ENCODE data around the gene KNDC1.

Gene KNDC1

GRCh38 chr10:133243593-133243992 is 83.6 kb downstream of the KNDC1 start:
- Histone ChIP-seq H2BK15ac (ENCODE audit: low read depth, poor library complexity, severe bottlenecking) (no peak overlapping the region), H3K4ac (ENCODE audit: low read depth in 1 of 2, low read length in 2 of 2) (no peak overlapping the region), H3K23ac (ENCODE audit: low read length in 2 of 2) (no peak overlapping the region), H3K9ac (ENCODE audit: low read length) (no peak overlapping the region), H3K9me3 (ENCODE audit: control insufficient read depth, low read length) (no peaks in the 10 kb centered on the region), H2AFZ (ENCODE audit: low read depth, low read length) (no peak overlapping the region), H4K91ac (ENCODE audit: low read length) (no peak overlapping the region), H3K18ac (ENCODE audit: low read depth in 1 of 2, low read length in 2 of 2) (no peak overlapping the region), H2AK5ac (ENCODE audit: low read length, severe bottlenecking) (no peak overlapping the region), H2BK12ac (ENCODE audit: low read length in 2 of 2) (no peak overlapping the region), H2BK120ac (ENCODE audit: low read depth, low read length) (no peak overlapping the region), H3K14ac (ENCODE audit: low read length in 2 of 2) (no peak overlapping the region), H3K79me1 (replicated peaks; ENCODE audit: low read length, poor library complexity, severe bottlenecking) (no peaks in the 10 kb centered on the region), H3K36me3 (ENCODE audit: control insufficient read depth in 1 of 2, insufficient read depth in 2 of 2, low read depth in 1 of 2, low read length in 2 of 2) (no peaks in the 10 kb centered on the region), H4K8ac (ENCODE audit: low read length) (no peak overlapping the region), H2BK5ac (ENCODE audit: low read depth, low read length, poor library complexity, severe bottlenecking) (no peak overlapping the region), H3K4me3 (ENCODE audit: insufficient read depth in 1 of 2, low read depth in 1 of 2, low read length in 2 of 2) (no peak overlapping the region), H3K27ac (ENCODE audit: low read length, poor library complexity, severe bottlenecking) (no peak overlapping the region), H3K27me3 (ENCODE audit: control insufficient read depth in 1 of 2, insufficient read depth in 1 of 2, low read length in 2 of 2) (peaks cover 36 to 81% of the 10 kb centered on the region in 2 experiments), H3K4me1 (ENCODE audit: control insufficient read depth, insufficient read depth, low read depth, low read length) (peaks cover 1% of the 10 kb centered on the region), H3K4me2 (ENCODE audit: low read length, poor library complexity, severe bottlenecking) (no peak overlapping the region)
- no peak for DNase-seq
- WGBS = 75% methylated on average over 14 of the region's 14 CpGs

- Histone ChIP-seq H2BK5ac (ENCODE audit: low read depth, low read length, poor library complexity, severe bottlenecking) (no peak overlapping the region), H4K91ac (ENCODE audit: low read length) (no peak overlapping the region), H3K27me3 (ENCODE audit: control insufficient read depth in 1 of 2, insufficient read depth in 1 of 2, low read length in 2 of 2) (peaks cover 27 to 89% of the 10 kb centered on the region in 2 experiments), H3K4me2 (ENCODE audit: low read length, poor library complexity, severe bottlenecking) (no peak overlapping the region), H3K4me3 (ENCODE audit: insufficient read depth in 1 of 2, low read depth in 1 of 2, low read length in 2 of 2) (no peak overlapping the region), H2BK12ac (ENCODE audit: low read length in 2 of 2) (no peak overlapping the region), H4K8ac (ENCODE audit: low read length) (no peak overlapping the region), H3K9me3 (ENCODE audit: control insufficient read depth, low read length) (no peaks in the 10 kb centered on the region), H3K79me1 (replicated peaks; ENCODE audit: low read length, poor library complexity, severe bottlenecking) (no peaks in the 10 kb centered on the region), H2BK120ac (ENCODE audit: low read depth, low read length) (no peak overlapping the region), H3K4me1 (ENCODE audit: control insufficient read depth, insufficient read depth, low read depth, low read length) (peaks cover 1% of the 10 kb centered on the region), H3K18ac (ENCODE audit: low read depth in 1 of 2, low read length in 2 of 2) (no peak overlapping the region), H2AFZ (ENCODE audit: low read depth, low read length) (no peak overlapping the region), H3K14ac (ENCODE audit: low read length in 2 of 2) (peak overlapping the region in 1 of 2 experiments; percentile 9), H3K27ac (ENCODE audit: low read length, poor library complexity, severe bottlenecking) (no peak overlapping the region), H3K36me3 (ENCODE audit: control insufficient read depth in 1 of 2, insufficient read depth in 2 of 2, low read depth in 1 of 2, low read length in 2 of 2) (no peaks in the 10 kb centered on the region), H3K4ac (ENCODE audit: low read depth in 1 of 2, low read length in 2 of 2) (no peak overlapping the region), H3K9ac (ENCODE audit: low read length) (no peak overlapping the region), H3K23ac (ENCODE audit: low read length in 2 of 2) (no peak overlapping the region), H2BK15ac (ENCODE audit: low read depth, poor library complexity, severe bottlenecking) (no peak overlapping the region), H2AK5ac (ENCODE audit: low read length, severe bottlenecking) (no peak overlapping the region)
- WGBS = 64% methylated on average over 31 of the region's 33 CpGs
- no peak for DNase-seq
Measured at GRCh38 chr10:133245439-133246235, 85.6 kb downstream of the KNDC1 start.

- Histone ChIP-seq H3K27ac (ENCODE audit: low read length, poor library complexity, severe bottlenecking) (no peak overlapping the region), H3K27me3 (ENCODE audit: control insufficient read depth in 1 of 2, insufficient read depth in 1 of 2, low read length in 2 of 2) (peaks cover 22 to 85% of the 10 kb centered on the region in 2 experiments), H3K18ac (ENCODE audit: low read depth in 1 of 2, low read length in 2 of 2) (no peak overlapping the region), H3K9me3 (ENCODE audit: control insufficient read depth, low read length) (no peaks in the 10 kb centered on the region), H3K9ac (ENCODE audit: low read length) (no peak overlapping the region), H3K4me3 (ENCODE audit: insufficient read depth in 1 of 2, low read depth in 1 of 2, low read length in 2 of 2) (no peak overlapping the region), H3K79me1 (replicated peaks; ENCODE audit: low read length, poor library complexity, severe bottlenecking) (no peaks in the 10 kb centered on the region), H2BK15ac (ENCODE audit: low read depth, poor library complexity, severe bottlenecking) (no peak overlapping the region), H2AK5ac (ENCODE audit: low read length, severe bottlenecking) (no peak overlapping the region), H4K8ac (ENCODE audit: low read length) (no peak overlapping the region), H3K4me1 (ENCODE audit: control insufficient read depth, insufficient read depth, low read depth, low read length) (peaks cover 1% of the 10 kb centered on the region), H3K23ac (ENCODE audit: low read length in 2 of 2) (no peak overlapping the region), H4K91ac (ENCODE audit: low read length) (no peak overlapping the region), H3K4me2 (ENCODE audit: low read length, poor library complexity, severe bottlenecking) (no peak overlapping the region), H3K36me3 (ENCODE audit: control insufficient read depth in 1 of 2, insufficient read depth in 2 of 2, low read depth in 1 of 2, low read length in 2 of 2) (no peaks in the 10 kb centered on the region), H2BK5ac (ENCODE audit: low read depth, low read length, poor library complexity, severe bottlenecking) (no peak overlapping the region), H2AFZ (ENCODE audit: low read depth, low read length) (no peak overlapping the region), H2BK120ac (ENCODE audit: low read depth, low read length) (no peak overlapping the region), H3K4ac (ENCODE audit: low read depth in 1 of 2, low read length in 2 of 2) (no peak overlapping the region), H3K14ac (ENCODE audit: low read length in 2 of 2) (no peak overlapping the region), H2BK12ac (ENCODE audit: low read length in 2 of 2) (no peak overlapping the region)
- DNase-seq = no peak
- WGBS = 87% methylated on average over 12 of the region's 12 CpGs
Measured at GRCh38 chr10:133246236-133246626, 86.2 kb downstream of the KNDC1 start.

GRCh38 chr10:133247681-133248333 is 87.8 kb downstream of the KNDC1 start:
- H4K8ac ChIP-seq (ENCODE audit: low read length) = no peak overlapping the region
- H3K4me2 ChIP-seq (ENCODE audit: low read length, poor library complexity, severe bottlenecking) = no peak overlapping the region
- no peak overlapping the region for H3K4ac ChIP-seq (ENCODE audit: low read depth in 1 of 2, low read length in 2 of 2)
- H2BK15ac ChIP-seq (ENCODE audit: low read depth, poor library complexity, severe bottlenecking) = no peak overlapping the region
- H3K9ac ChIP-seq (ENCODE audit: low read length) = no peak overlapping the region
- no peaks in the 10 kb centered on the region for H3K79me1 ChIP-seq (replicated peaks; ENCODE audit: low read length, poor library complexity, severe bottlenecking)
- no peak overlapping the region for H3K18ac ChIP-seq (ENCODE audit: low read depth in 1 of 2, low read length in 2 of 2)
- peaks cover 3% of the 10 kb centered on the region for H3K4me1 ChIP-seq (ENCODE audit: control insufficient read depth, insufficient read depth, low read depth, low read length)
- H2AFZ ChIP-seq (ENCODE audit: low read depth, low read length) = no peak overlapping the region
- no peaks in the 10 kb centered on the region for H3K36me3 ChIP-seq (ENCODE audit: control insufficient read depth in 1 of 2, insufficient read depth in 2 of 2, low read depth in 1 of 2, low read length in 2 of 2)
- no peak overlapping the region for H3K23ac ChIP-seq (ENCODE audit: low read length in 2 of 2)
- no peak overlapping the region for H3K4me3 ChIP-seq (ENCODE audit: insufficient read depth in 1 of 2, low read depth in 1 of 2, low read length in 2 of 2)
- H2BK5ac ChIP-seq (ENCODE audit: low read depth, low read length, poor library complexity, severe bottlenecking) = no peak overlapping the region
- no peak overlapping the region for H4K91ac ChIP-seq (ENCODE audit: low read length)
- peaks cover 9 to 72% of the 10 kb centered on the region in 2 experiments for H3K27me3 ChIP-seq (ENCODE audit: control insufficient read depth in 1 of 2, insufficient read depth in 1 of 2, low read length in 2 of 2)
- H2AK5ac ChIP-seq (ENCODE audit: low read length, severe bottlenecking) = no peak overlapping the region
- DNase-seq = no peak
- 84% methylated on average over 35 of the region's 36 CpGs for WGBS
- H3K27ac ChIP-seq (ENCODE audit: low read length, poor library complexity, severe bottlenecking) = no peak overlapping the region
- H2BK12ac ChIP-seq (ENCODE audit: low read length in 2 of 2) = no peak overlapping the region
- H3K9me3 ChIP-seq (ENCODE audit: control insufficient read depth, low read length) = no peaks in the 10 kb centered on the region
- H2BK120ac ChIP-seq (ENCODE audit: low read depth, low read length) = no peak overlapping the region
- H3K14ac ChIP-seq (ENCODE audit: low read length in 2 of 2) = no peak overlapping the region
